Brain microvascular endothelial cell (primary cell): Measurements from ENCODE around the gene MT1B.
A peak's percentile ranks its signal among the peaks of the same experiment; 100 is the strongest.
"Not testable (repeated sequence)": the region's sequence is repeated elsewhere in the genome, so short reads cannot be mapped to it uniquely, and the experiment has no call there.

Experiments
- DNase-seq: peaks from one replicate; pipeline ENCODE4 v3.0.0-alpha.2; 2020
- H3K27ac ChIP-seq: fragments of 250-450 bp; sonication (Bioruptor Pico); 2 replicates; pipeline ENCODE4 v1.5.1; 2020; ENCODE audit warnings: mild to moderate bottlenecking, moderate library complexity
- H3K27me3 ChIP-seq: fragments of 250-450 bp; sonication (Bioruptor Pico); replicated peaks from 2 replicates; pipeline ENCODE4 v1.5.1; 2020; ENCODE audit warnings: mild to moderate bottlenecking
- H3K36me3 ChIP-seq: fragments of 250-450 bp; sonication (Bioruptor Pico); replicated peaks from 2 replicates; pipeline ENCODE4 v1.5.1; 2020; ENCODE audit warnings: mild to moderate bottlenecking
- H3K4me3 ChIP-seq: 2 replicates; pipeline ENCODE4 v1.5.1; 2011; ENCODE audit warnings: low read depth, mild to moderate bottlenecking, control low read depth, low read length, moderate library complexity
- in situ Hi-C: cut with HindIII; loops from 2 replicates; pipeline ENCODE4 v1.10.0; 2017; ENCODE audit warnings: low sequenced_read_pairs, low pct_ligation_motif_present
- TF ChIP-seq, protein P1 (sequence below): IDR thresholded peaks from 2 replicates; pipeline ENCODE4 v1.5.1; 2011; ENCODE audit warnings: low read depth, mild to moderate bottlenecking, moderate library complexity, low read length, control low read depth, inconsistent platforms; ENCODE audit errors: missing control alignments

MT1B gene

GRCh38 chr16:56615353-56615752, 36.3 kb upstream of the MT1B start:
- H3K36me3 ChIP-seq, result no peaks in the 10 kb centered on the region
- no peak for DNase-seq
- H3K4me3 ChIP-seq, result no peak overlapping the region
- H3K27me3 ChIP-seq, result no peaks in the 10 kb centered on the region
- TF ChIP-seq, protein P1, sequence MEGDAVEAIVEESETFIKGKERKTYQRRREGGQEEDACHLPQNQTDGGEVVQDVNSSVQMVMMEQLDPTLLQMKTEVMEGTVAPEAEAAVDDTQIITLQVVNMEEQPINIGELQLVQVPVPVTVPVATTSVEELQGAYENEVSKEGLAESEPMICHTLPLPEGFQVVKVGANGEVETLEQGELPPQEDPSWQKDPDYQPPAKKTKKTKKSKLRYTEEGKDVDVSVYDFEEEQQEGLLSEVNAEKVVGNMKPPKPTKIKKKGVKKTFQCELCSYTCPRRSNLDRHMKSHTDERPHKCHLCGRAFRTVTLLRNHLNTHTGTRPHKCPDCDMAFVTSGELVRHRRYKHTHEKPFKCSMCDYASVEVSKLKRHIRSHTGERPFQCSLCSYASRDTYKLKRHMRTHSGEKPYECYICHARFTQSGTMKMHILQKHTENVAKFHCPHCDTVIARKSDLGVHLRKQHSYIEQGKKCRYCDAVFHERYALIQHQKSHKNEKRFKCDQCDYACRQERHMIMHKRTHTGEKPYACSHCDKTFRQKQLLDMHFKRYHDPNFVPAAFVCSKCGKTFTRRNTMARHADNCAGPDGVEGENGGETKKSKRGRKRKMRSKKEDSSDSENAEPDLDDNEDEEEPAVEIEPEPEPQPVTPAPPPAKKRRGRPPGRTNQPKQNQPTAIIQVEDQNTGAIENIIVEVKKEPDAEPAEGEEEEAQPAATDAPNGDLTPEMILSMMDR, result no peak
- H3K27ac ChIP-seq, result no peak overlapping the region
- in situ Hi-C loops, result no loop called here

- no peak for DNase-seq
- Histone ChIP-seq H3K27me3 (no peaks in the 10 kb centered on the region), H3K36me3 (no peaks in the 10 kb centered on the region), H3K27ac (no peak overlapping the region), H3K4me3 (peak overlapping the region; percentile 57)
- in situ Hi-C loops, result no loop called here
- TF ChIP-seq, protein P1, result no peak
Observed at GRCh38 chr16:56616608-56617211, 35.0 kb upstream of the MT1B start.

GRCh38 chr16:56617212-56618085, 34.2 kb upstream of the MT1B start:
- H3K27ac ChIP-seq, result no peak overlapping the region
- in situ Hi-C loops, result no loop called here
- DNase-seq, result peak; percentile 52
- no peaks in the 10 kb centered on the region for H3K27me3 ChIP-seq
- no peaks in the 10 kb centered on the region for H3K36me3 ChIP-seq
- peak overlapping the region; percentile 57 for H3K4me3 ChIP-seq
- TF ChIP-seq, protein P1, result no peak

DNA sequence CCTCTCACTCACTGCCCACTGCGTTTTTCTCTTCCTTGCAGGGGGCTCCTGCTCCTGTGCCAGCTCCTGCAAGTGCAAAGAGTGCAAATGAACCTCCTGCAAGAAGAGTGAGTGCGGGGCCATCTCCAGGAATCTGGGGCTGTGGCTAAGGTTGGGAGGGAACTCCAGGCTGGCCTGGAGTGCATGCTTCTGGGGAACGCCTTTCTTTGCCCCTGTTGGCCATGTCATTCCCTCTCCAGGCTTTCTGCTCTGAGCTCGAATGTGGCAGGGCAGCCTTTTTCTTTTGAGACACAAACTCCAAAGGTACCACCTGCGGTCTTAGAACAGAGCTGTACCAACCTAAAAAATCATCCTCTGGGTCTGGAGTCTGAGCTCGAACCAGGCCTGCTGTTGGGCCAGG, 33.5 kb upstream of the MT1B start:
- Histone ChIP-seq H3K4me3 (peak overlapping the region; percentile 57), H3K27ac (no peak overlapping the region), H3K27me3 (no peaks in the 10 kb centered on the region), H3K36me3 (no peaks in the 10 kb centered on the region)
- TF ChIP-seq, protein P1, result no peak
- in situ Hi-C loops, result no loop called here
- DNase-seq, result no peak

DNA sequence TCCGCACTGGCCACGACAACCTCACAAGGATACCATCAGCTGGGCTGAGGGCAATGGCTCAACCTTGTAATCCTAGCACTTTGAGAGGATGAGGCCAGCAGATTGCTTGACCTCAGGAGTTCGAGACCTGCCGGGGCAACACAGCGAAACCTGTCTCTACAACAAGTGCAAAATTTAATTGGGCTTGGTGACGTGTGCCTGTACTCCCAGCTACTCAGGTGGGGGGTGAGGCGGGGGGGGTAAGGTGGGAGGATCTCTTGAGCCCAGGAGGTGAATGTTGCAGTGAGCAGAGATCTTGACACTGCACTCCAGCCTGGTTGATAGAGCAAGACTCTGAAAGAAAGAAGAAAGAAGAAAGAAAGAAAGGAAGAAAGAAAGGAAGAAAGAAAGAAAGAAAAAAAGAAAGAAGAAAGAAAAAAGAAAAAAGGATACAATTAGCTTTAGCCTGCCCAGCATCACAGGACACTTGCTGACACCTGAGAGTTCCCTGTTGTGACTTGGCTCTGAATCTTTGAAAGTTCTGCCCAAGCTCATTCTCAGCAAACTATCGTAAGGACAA, 31.3 kb upstream of the MT1B start:
- DNase-seq, result no peak
- in situ Hi-C loops, result no loop called here
- H3K27me3 ChIP-seq, result no peaks in the 10 kb centered on the region
- H3K36me3 ChIP-seq, result no peaks in the 10 kb centered on the region
- TF ChIP-seq, protein P1, result no peak
- no peak overlapping the region for H3K27ac ChIP-seq
- H3K4me3 ChIP-seq, result no peak overlapping the region

DNA sequence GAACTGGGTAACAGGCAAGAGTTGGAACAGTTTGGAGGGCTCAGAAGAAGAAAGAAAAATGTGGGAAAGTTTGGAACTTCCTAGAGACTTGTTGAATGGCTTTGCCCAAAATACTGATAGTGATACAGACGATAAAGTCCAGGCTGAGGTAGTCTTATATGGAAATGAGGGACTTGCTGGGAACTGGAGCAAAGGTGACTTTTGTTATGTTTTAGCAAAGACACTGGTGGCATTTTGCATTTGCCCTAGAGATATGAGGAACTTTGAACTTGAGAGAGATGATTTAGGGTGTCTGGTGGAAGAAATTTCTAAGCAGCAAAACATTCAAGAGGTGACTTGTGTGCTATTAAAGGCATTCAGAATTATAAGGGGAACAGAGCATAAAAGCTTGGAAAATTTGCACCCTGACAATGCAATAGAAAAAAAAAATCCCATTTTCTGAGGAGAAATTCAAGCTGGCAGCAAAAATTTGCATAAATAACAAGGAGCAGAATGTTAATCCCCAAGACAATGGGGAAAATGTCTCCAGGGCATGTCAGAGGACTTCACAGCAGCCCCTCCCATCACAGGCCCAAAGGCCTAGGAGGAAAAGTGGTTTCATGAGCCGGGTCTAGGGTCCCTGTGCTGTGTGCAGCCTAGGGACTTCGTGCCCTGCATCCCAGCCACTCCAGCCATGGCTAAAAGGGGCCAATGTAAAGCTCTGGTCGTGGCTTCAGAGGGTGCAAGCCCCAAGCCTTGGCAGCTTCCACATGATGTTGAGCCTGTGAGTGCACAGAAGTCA, 29.8 kb upstream of the MT1B start:
- in situ Hi-C loops, H3K27me3 ChIP-seq, H3K27ac ChIP-seq, H3K4me3 ChIP-seq, H3K36me3 ChIP-seq, DNase-seq: not testable (repeated sequence)

- H3K36me3 ChIP-seq, H3K27ac ChIP-seq, H3K27me3 ChIP-seq, DNase-seq, H3K4me3 ChIP-seq, in situ Hi-C loops: not testable (repeated sequence)
Observed at GRCh38 chr16:56623184-56623583, 28.5 kb upstream of the MT1B start.
